Measurements from ENCODE around the gene ARHGEF5. TPM values are rescaled to one million over a fixed set of nuclear protein-coding genes. Genes with fewer than 3 reads are reported as not detected.

ARHGEF5 gene
- polyA plus RNA-seq, 3 donors: 0.04 to 0.11 TPM; not detected in 1

- H3K27ac Mint-ChIP-seq: no peak overlapping the region
- no peaks in the 10 kb centered on the region for H3K79me2 ChIP-seq (ENCODE audit: insufficient read depth, low read length)
- H3K4me3 ChIP-seq (replicated peaks in 1 of 3; ENCODE audit: low read depth in 2 of 3, low read length in 3 of 3): no peak overlapping the region
- TF ChIP-seq, protein P1, sequence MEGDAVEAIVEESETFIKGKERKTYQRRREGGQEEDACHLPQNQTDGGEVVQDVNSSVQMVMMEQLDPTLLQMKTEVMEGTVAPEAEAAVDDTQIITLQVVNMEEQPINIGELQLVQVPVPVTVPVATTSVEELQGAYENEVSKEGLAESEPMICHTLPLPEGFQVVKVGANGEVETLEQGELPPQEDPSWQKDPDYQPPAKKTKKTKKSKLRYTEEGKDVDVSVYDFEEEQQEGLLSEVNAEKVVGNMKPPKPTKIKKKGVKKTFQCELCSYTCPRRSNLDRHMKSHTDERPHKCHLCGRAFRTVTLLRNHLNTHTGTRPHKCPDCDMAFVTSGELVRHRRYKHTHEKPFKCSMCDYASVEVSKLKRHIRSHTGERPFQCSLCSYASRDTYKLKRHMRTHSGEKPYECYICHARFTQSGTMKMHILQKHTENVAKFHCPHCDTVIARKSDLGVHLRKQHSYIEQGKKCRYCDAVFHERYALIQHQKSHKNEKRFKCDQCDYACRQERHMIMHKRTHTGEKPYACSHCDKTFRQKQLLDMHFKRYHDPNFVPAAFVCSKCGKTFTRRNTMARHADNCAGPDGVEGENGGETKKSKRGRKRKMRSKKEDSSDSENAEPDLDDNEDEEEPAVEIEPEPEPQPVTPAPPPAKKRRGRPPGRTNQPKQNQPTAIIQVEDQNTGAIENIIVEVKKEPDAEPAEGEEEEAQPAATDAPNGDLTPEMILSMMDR (IDR thresholded peaks at IDR 0.05): no peak
- H3K4me3 Mint-ChIP-seq: no peak overlapping the region
- H4K20me1 ChIP-seq (ENCODE audit: insufficient read depth, low read length): no peaks in the 10 kb centered on the region
- H3K27me3 Mint-ChIP-seq (ENCODE audit: low read depth in 3 of 3): peaks cover 2 to 6% (median 4%) of the 10 kb centered on the region in 3 donors
- H3K4me2 ChIP-seq (replicated peaks; ENCODE audit: extremely low read depth, low read length, poor library complexity, severe bottlenecking): no peak overlapping the region
- no peaks in the 10 kb centered on the region for H3K4me1 ChIP-seq (ENCODE audit: control insufficient read depth in 1 of 2, insufficient read depth in 2 of 2, low read length in 2 of 2)
- H3K27me3 ChIP-seq (ENCODE audit: control insufficient read depth in 2 of 2, insufficient read depth in 2 of 2, low read length in 2 of 2): no peaks in the 10 kb centered on the region
- intact Hi-C loops (cut with micrococcal nuclease): loop anchor here in 1 of 2 donors (10.0 kb wide), 1 partner anchor 223 kb away; no protein-coding TSS in a partner anchor
- no peaks in the 10 kb centered on the region for H3K9me3 ChIP-seq (replicated peaks in 1 of 2; ENCODE audit: control insufficient read depth in 1 of 2, insufficient read depth in 1 of 2, low read length in 2 of 2)
- H3K9me3 Mint-ChIP-seq: no peaks in the 10 kb centered on the region
- no peak overlapping the region for H2AFZ ChIP-seq (ENCODE audit: insufficient read depth, low read depth, low read length, poor library complexity, severe bottlenecking)
- H3K27ac ChIP-seq (ENCODE audit: low read depth in 1 of 2, low read length in 2 of 2): no peak overlapping the region
- no peaks in the 10 kb centered on the region for H3K36me3 ChIP-seq (replicated peaks in 1 of 2; ENCODE audit: control insufficient read depth in 1 of 2, insufficient read depth in 2 of 2, low read length in 2 of 2)
- H3K36me3 Mint-ChIP-seq: no peaks in the 10 kb centered on the region
- H3K9ac ChIP-seq (ENCODE audit: insufficient read depth, low read length, poor library complexity, severe bottlenecking): no peak overlapping the region
- 83% methylated on average over 9 of the region's 9 CpGs for WGBS (ENCODE audit: insufficient coverage)
- no peaks in the 10 kb centered on the region for H3K4me1 Mint-ChIP-seq
- no peak for DNase-seq
Measured at GRCh38 chr7:144398291-144398690, 43.1 kb downstream of the ARHGEF5 start.

DNA sequence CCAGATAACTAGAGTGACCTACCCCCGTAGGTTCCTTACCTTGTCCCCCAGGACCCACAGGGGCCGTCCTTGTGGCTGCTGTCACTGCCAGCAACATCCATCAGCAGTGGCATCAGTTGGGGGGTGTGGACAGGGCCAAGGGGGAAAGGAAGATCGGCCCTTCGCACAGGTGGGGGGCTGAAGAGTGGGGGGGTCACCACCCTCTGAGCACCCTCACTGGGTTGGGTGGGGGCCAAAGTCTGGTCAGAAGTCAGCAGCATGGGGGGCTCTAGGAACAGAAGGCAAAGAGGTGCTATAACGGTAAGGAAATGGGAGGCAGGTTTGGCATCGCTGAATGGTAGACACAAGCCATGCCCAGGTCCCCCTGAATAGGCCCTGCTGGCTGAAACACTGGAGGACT is 43.7 kb downstream of the ARHGEF5 start:
- no peaks in the 10 kb centered on the region for H3K9me3 ChIP-seq (replicated peaks in 1 of 2; ENCODE audit: control insufficient read depth in 1 of 2, insufficient read depth in 1 of 2, low read length in 2 of 2)
- Mint-ChIP-seq H3K36me3 (no peaks in the 10 kb centered on the region), H3K4me3 (no peak overlapping the region), H3K27me3 (ENCODE audit: low read depth in 3 of 3) (peaks cover 2 to 6% (median 4%) of the 10 kb centered on the region in 3 donors), H3K27ac (no peak overlapping the region), H3K9me3 (no peaks in the 10 kb centered on the region), H3K4me1 (no peaks in the 10 kb centered on the region)
- no peaks in the 10 kb centered on the region for H3K27me3 ChIP-seq (ENCODE audit: control insufficient read depth in 2 of 2, insufficient read depth in 2 of 2, low read length in 2 of 2)
- WGBS (ENCODE audit: insufficient coverage): 100% methylated on average over 1 of the region's 6 CpGs
- H2AFZ ChIP-seq (ENCODE audit: insufficient read depth, low read depth, low read length, poor library complexity, severe bottlenecking): no peak overlapping the region
- TF ChIP-seq, protein P1 (IDR thresholded peaks at IDR 0.05): no peak
- H3K79me2 ChIP-seq (ENCODE audit: insufficient read depth, low read length): no peaks in the 10 kb centered on the region
- no peaks in the 10 kb centered on the region for H3K36me3 ChIP-seq (replicated peaks in 1 of 2; ENCODE audit: control insufficient read depth in 1 of 2, insufficient read depth in 2 of 2, low read length in 2 of 2)
- no peak for DNase-seq
- no peak overlapping the region for H3K27ac ChIP-seq (ENCODE audit: low read depth in 1 of 2, low read length in 2 of 2)
- no peak overlapping the region for H3K9ac ChIP-seq (ENCODE audit: insufficient read depth, low read length, poor library complexity, severe bottlenecking)
- no peaks in the 10 kb centered on the region for H4K20me1 ChIP-seq (ENCODE audit: insufficient read depth, low read length)
- no peaks in the 10 kb centered on the region for H3K4me1 ChIP-seq (ENCODE audit: control insufficient read depth in 1 of 2, insufficient read depth in 2 of 2, low read length in 2 of 2)
- intact Hi-C loops (cut with micrococcal nuclease): loop anchor here in 1 of 2 donors (10.0 kb wide), 1 partner anchor 224 kb away; no protein-coding TSS in a partner anchor
- H3K4me2 ChIP-seq (replicated peaks; ENCODE audit: extremely low read depth, low read length, poor library complexity, severe bottlenecking): no peak overlapping the region
- no peak overlapping the region for H3K4me3 ChIP-seq (replicated peaks in 1 of 3; ENCODE audit: low read depth in 2 of 3, low read length in 3 of 3)
